Activated CD4-positive, alpha-beta T cell treated with anti-CD3 and anti-CD28 coated beads for 1 hour (primary cell): Measurements from ENCODE around the gene GJA5.

ENCODE experiments used
- DNase-seq: peaks from one replicate; pipeline ENCODE4 v3.0.0-alpha.2; 2020

Gene GJA5

GRCh38 chr1:147760481-147761260, at the start of gene GJA5:
GJA5 (minus strand) TSS chr1:147760602; CDS start chr1:147759238, 1,364 bp downstream.
- no peak for DNase-seq

- no peak for DNase-seq
Measured at GRCh38 chr1:147809236-147809635, 48.8 kb upstream of the GJA5 start.

- no peak for DNase-seq
Measured at GRCh38 chr1:147808025-147808424, 47.6 kb upstream of the GJA5 start.

GRCh38 chr1:147807405-147807804, 47.0 kb upstream of the GJA5 start:
- DNase-seq, result no peak

GRCh38 chr1:147804942-147805723, 44.7 kb upstream of the GJA5 start:
- no peak for DNase-seq

GRCh38 chr1:147800804-147801203, 40.4 kb upstream of the GJA5 start:
- no peak for DNase-seq

- DNase-seq, result no peak
Measured at GRCh38 chr1:147798731-147799130, 38.3 kb upstream of the GJA5 start.

- no peak for DNase-seq
Measured at GRCh38 chr1:147794570-147794969, 34.2 kb upstream of the GJA5 start.

GRCh38 chr1:147791876-147792275, 31.5 kb upstream of the GJA5 start:
- no peak for DNase-seq

- no peak for DNase-seq
Measured at GRCh38 chr1:147787765-147788164, 27.4 kb upstream of the GJA5 start.

- DNase-seq, result no peak
Measured at GRCh38 chr1:147786536-147786935, 26.1 kb upstream of the GJA5 start.

- no peak for DNase-seq
Measured at GRCh38 chr1:147785794-147786506, 25.5 kb upstream of the GJA5 start.

- no peak for DNase-seq
Measured at GRCh38 chr1:147784941-147785340, 24.5 kb upstream of the GJA5 start.

- DNase-seq, result no peak
Measured at GRCh38 chr1:147781056-147781471, 20.7 kb upstream of the GJA5 start.

- DNase-seq, result no peak
Measured at GRCh38 chr1:147777694-147778093, 17.3 kb upstream of the GJA5 start.

GRCh38 chr1:147773215-147773715, 12.9 kb upstream of the GJA5 start:
- no peak for DNase-seq

GRCh38 chr1:147772570-147772969, 12.2 kb upstream of the GJA5 start:
- DNase-seq, result no peak

GRCh38 chr1:147771226-147772125, 11.1 kb upstream of the GJA5 start:
- DNase-seq, result no peak

GRCh38 chr1:147769106-147769505, 8.7 kb upstream of the GJA5 start:
- no peak for DNase-seq

GRCh38 chr1:147768582-147768981, 8.2 kb upstream of the GJA5 start:
- no peak for DNase-seq

GRCh38 chr1:147768101-147768500, 7.7 kb upstream of the GJA5 start:
- DNase-seq, result no peak
